HepG2 (cell line): ENCODE data around the gene ERRFI1. TPM values are rescaled to one million over a fixed set of nuclear protein-coding genes. Genes with fewer than 3 reads are reported as not detected.

Experiments used
- ATAC-seq: fragments of 200-7000 bp; cut with Tn5 transposase; 3 replicates; pipeline ENCODE4 v1.9.1; 2020; ENCODE audit warnings: mild to moderate bottlenecking, moderate library complexity
- BruUV-seq: library from RNA; stranded (reverse); fragments of 400-500 nt; replicated peaks from 2 replicates; lab custom pipeline; 2021; lab: Mats Ljungman, UMichigan
- CTCF ChIA-PET: fragments of 300-600 bp; formaldehyde crosslinking; extraction: SDS; loops from one replicate; lab custom pipeline; 2021; ENCODE audit warnings: low total read pairs, inconsistent platforms, low intra/inter-chr PET ratio; lab: Yijun Ruan, JAX
- POLR2A ChIA-PET: fragments of 350-600 bp; sonication (Branson Sonifier 250); formaldehyde crosslinking; loops from one replicate; lab custom pipeline; 2020; ENCODE audit warnings: antibody characterized with exemption, inconsistent platforms; lab: Yijun Ruan, JAX
- DNase-seq: peaks from one replicate; pipeline ENCODE4 v3.0.0-alpha.2; 2015; ENCODE audit warnings: low spot score
- FAIRE-seq: peaks from 3 replicates; lab custom pipeline; 2011; peaks lifted over from hg19 to GRCh38; lab: Jason Lieb, UNC
- H2AFZ ChIP-seq: one replicate; pipeline ENCODE4 v1.6.1; 2011; ENCODE audit warnings: low read length, inconsistent platforms
- H3K27ac ChIP-seq: fragments of 300-600 bp; 3 replicates; pipeline ENCODE4 v1.8.0; 2011; ENCODE audit warnings: mixed run types, mild to moderate bottlenecking, mixed read lengths, low read length, inconsistent platforms; ENCODE audit not compliant: insufficient read depth; ENCODE audit errors: extremely low read length
- H3K27me3 ChIP-seq, 2 experiments: fragments of 200-600 bp in 1 of 2; 2 replicates in 1 of 2; 3 replicates in 1 of 2; pipeline versions ENCODE4 v1.6.0 to v1.8.0; 2011; ENCODE audit warnings: low read length in 2 of 2, mild to moderate bottlenecking in 2 of 2, moderate library complexity in 2 of 2, inconsistent platforms in 1 of 2; ENCODE audit not compliant: insufficient read depth in 2 of 2, control insufficient read depth in 1 of 2
- H3K36me3 ChIP-seq, 2 experiments: fragments of 200-600 bp in 1 of 2; replicated peaks in 1 of 2; 2 replicates in 1 of 2; 3 replicates in 1 of 2; pipeline versions ENCODE4 v1.5.1 to v1.8.0; 2011; ENCODE audit warnings: low read length in 2 of 2, inconsistent platforms in 1 of 2; ENCODE audit not compliant: insufficient read depth in 2 of 2, control insufficient read depth in 1 of 2
- H3K4me1 ChIP-seq: 2 replicates; pipeline ENCODE4 v1.5.1; 2012; ENCODE audit warnings: low read length, inconsistent platforms; ENCODE audit not compliant: insufficient read depth
- H3K4me2 ChIP-seq: 2 replicates; pipeline ENCODE4 v1.6.0; 2011; ENCODE audit warnings: low read depth, low read length, inconsistent platforms
- H3K4me3 ChIP-seq, 3 experiments: fragments of 200-600 bp in 1 of 3; sonication (generic), shearing (Covaris generic) in 1 of 3; replicated peaks in 1 of 3; 2 replicates each; pipeline ENCODE4 v1.5.1; 2011 to 2016; ENCODE audit warnings: low read length in 3 of 3, inconsistent platforms in 2 of 3, low read depth in 2 of 3, mild to moderate bottlenecking in 2 of 3, control low read depth in 1 of 3, mixed read lengths in 1 of 3; ENCODE audit not compliant: insufficient read depth in 1 of 3
- H3K79me2 ChIP-seq: one replicate; pipeline ENCODE4 v1.6.1; 2011; ENCODE audit warnings: low read length, inconsistent platforms; ENCODE audit not compliant: insufficient read depth
- H3K9ac ChIP-seq: 2 replicates; pipeline ENCODE4 v1.6.0; 2011; ENCODE audit warnings: mild to moderate bottlenecking, low read depth, low read length, inconsistent platforms; ENCODE audit not compliant: insufficient read depth
- H3K9me3 ChIP-seq: 2 replicates; pipeline ENCODE4 v1.5.1; 2012; ENCODE audit warnings: mild to moderate bottlenecking, low read length
- H4K20me1 ChIP-seq: 2 replicates; pipeline ENCODE4 v1.6.0; 2011; ENCODE audit warnings: inconsistent platforms, mild to moderate bottlenecking, low read length, moderate library complexity; ENCODE audit not compliant: insufficient read depth
- ADNP ChIP-seq: sonication (generic); formaldehyde crosslinking; IDR thresholded peaks from 2 replicates; pipeline ENCODE4 v1.4.0; 2020; ENCODE audit warnings: missing genetic modification reagents
- EP300 ChIP-seq, 3 experiments: sonication (generic) in 1 of 3; formaldehyde crosslinking in 1 of 3; IDR thresholded peaks; 2 replicates each; pipeline versions ENCODE4 v1.5.1 to v1.6.1; 2011 to 2020; ENCODE audit warnings: low read depth in 2 of 3, low read length in 2 of 3, borderline replicate concordance in 1 of 3, improper control_type of control experiment in 1 of 3, mild to moderate bottlenecking in 1 of 3, missing genetic modification reagents in 1 of 3, moderate library complexity in 1 of 3
- FOXA3 ChIP-seq: IDR thresholded peaks from 2 replicates; pipeline ENCODE4 v1.6.1; 2016; ENCODE audit warnings: missing genetic modification reagents, missing compliant biosample characterization
- HDAC1 ChIP-seq: sonication (generic); formaldehyde crosslinking; IDR thresholded peaks from 2 replicates; pipeline ENCODE4 v1.5.1; 2020; ENCODE audit warnings: mild to moderate bottlenecking, missing genetic modification reagents
- KAT7 ChIP-seq: IDR thresholded peaks from 2 replicates; pipeline ENCODE4 v1.6.1; 2018; ENCODE audit warnings: borderline replicate concordance, missing compliant biosample characterization
- MIXL1 ChIP-seq: IDR thresholded peaks from 2 replicates; pipeline ENCODE4 v1.6.1; 2016
- PHF21A ChIP-seq: sonication (generic); formaldehyde crosslinking; IDR thresholded peaks from 2 replicates; pipeline ENCODE4 v1.5.0; 2020; ENCODE audit warnings: mild to moderate bottlenecking, missing genetic modification reagents
- YEATS4 ChIP-seq: sonication (generic); formaldehyde crosslinking; IDR thresholded peaks from 2 replicates; pipeline ENCODE4 v1.4.0; 2020; ENCODE audit warnings: missing genetic modification reagents, borderline replicate concordance
- ZFP82 ChIP-seq: sonication (generic); formaldehyde crosslinking; IDR thresholded peaks from 2 replicates; pipeline ENCODE4 v1.5.1; 2020; ENCODE audit warnings: mild to moderate bottlenecking, missing genetic modification reagents, borderline replicate concordance
- ZNF12 ChIP-seq: sonication (generic); formaldehyde crosslinking; IDR thresholded peaks from 2 replicates; pipeline ENCODE4 v1.5.0; 2020; ENCODE audit warnings: missing genetic modification reagents
- ZNF652 ChIP-seq: IDR thresholded peaks from 2 replicates; pipeline ENCODE4 v1.6.1; 2016; ENCODE audit warnings: low read depth, borderline replicate concordance
- ZNF672 ChIP-seq: sonication (generic); formaldehyde crosslinking; IDR thresholded peaks from 2 replicates; pipeline ENCODE4 v1.8.1; 2022; ENCODE audit warnings: missing genetic modification reagents
- ZNF713 ChIP-seq: sonication (generic); formaldehyde crosslinking; IDR thresholded peaks from 2 replicates; pipeline ENCODE4 v1.4.0; 2020; ENCODE audit warnings: mild to moderate bottlenecking, missing genetic modification reagents
- ZSCAN30 ChIP-seq: sonication (generic); formaldehyde crosslinking; IDR thresholded peaks from 2 replicates; pipeline ENCODE4 v1.5.0; 2020; ENCODE audit warnings: mild to moderate bottlenecking, missing genetic modification reagents
- WGBS: methylation state at CpG from one replicate; pipeline ENCODE4 v1.1.6; 2017; ENCODE audit warnings: low lambda C conversion rate; 5-methylcytosine and 5-hydroxymethylcytosine counted together
- in situ Hi-C: cut with HindIII; loops from 2 replicates; pipeline ENCODE4 v1.10.0; 2017; ENCODE audit warnings: low pct_unique_long_range_greater_than_20kb; ENCODE audit not compliant: extremely low pct_ligation_motif_present
- intact Hi-C: fragments of 100-400 bp; cut with micrococcal nuclease; formaldehyde crosslinking; loops from one replicate; pipeline ENCODE4 v1.10.0; 2022; ENCODE audit not compliant: unreplicated experiment
- polyA plus RNA-seq, 8 experiments: library from polyadenylated mRNA; depleted of rRNA in 3 of 8; stranded (reverse) in 7 of 8; unstranded in 1 of 8; fragments of >200 nt; fragmentation: Illumina TruSeq in 4 of 8; extraction: Trizol in 4 of 8; gene quantifications; 2 replicates each; pipeline versions ENCODE4 v1.2.1 to v1.2.3, GENCODE V29; 2011 to 2016; ENCODE audit warnings: low read depth in 4 of 8, missing spikeins in 1 of 8, mixed read lengths in 1 of 8; ENCODE audit not compliant: insufficient read depth in 1 of 8
- total RNA-seq, 5 experiments: library from RNA; depleted of rRNA; stranded (reverse); fragments of >200 nt; fragmentation: Illumina TruSeq; extraction: Trizol; gene quantifications; 2 replicates each; pipeline ENCODE4 v1.2.3, GENCODE V29; 2016; ENCODE audit warnings: low read depth in 1 of 5
- TF ChIP-seq, protein P1 (sequence below): IDR thresholded peaks from 2 replicates; pipeline ENCODE4 v1.6.1; 2016; ENCODE audit warnings: missing compliant biosample characterization, missing genetic modification reagents, borderline replicate concordance
- TF ChIP-seq, protein P2 (sequence below): sonication (generic); formaldehyde crosslinking; IDR thresholded peaks from 2 replicates; pipeline ENCODE4 v1.5.1; 2020; ENCODE audit warnings: missing genetic modification reagents, mild to moderate bottlenecking, borderline replicate concordance

ERRFI1 gene
- total and polyA plus RNA-seq, 2 of the 13 experiments (the other 11 are each of a cell fraction or from before 2014, with no cell fraction given): 84.4 to 753 TPM

DNA sequence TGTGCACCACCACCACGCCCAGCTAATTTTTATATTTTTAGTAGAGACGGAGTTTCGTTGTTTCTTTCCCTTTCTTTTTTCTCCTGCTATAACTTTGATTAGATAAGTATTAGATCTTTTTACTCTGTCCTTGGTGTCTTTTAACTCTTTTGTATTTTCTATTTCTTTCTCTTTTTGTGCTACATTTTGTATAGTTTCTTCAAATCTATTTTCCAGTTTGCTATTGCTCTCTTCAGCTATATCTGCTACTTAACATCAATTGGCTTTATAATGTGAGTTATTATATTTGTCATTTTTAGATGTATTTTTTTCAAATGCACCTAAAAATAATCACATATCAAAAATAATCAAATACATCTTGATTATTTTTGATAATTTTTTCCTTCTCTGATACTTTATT, 16.0 kb upstream of the ERRFI1 start:
- DNase-seq: no peak
- no peak overlapping the region for H3K4me3 ChIP-seq
- BruUV-seq: no TSS peak
- H3K27ac ChIP-seq: no peak overlapping the region
- ChIA-PET POLR2A (no interaction called here), CTCF (no interaction called here)
- H3K9me3 ChIP-seq: 0 out of 2 replicates have a peak, but pooled peaks cover 4% of the 10 kb centered on the region
- H3K27me3 ChIP-seq: no peaks in the 10 kb centered on the region
- H4K20me1 ChIP-seq: no peaks in the 10 kb centered on the region
- H3K79me2 ChIP-seq: no peaks in the 10 kb centered on the region
- H3K36me3 ChIP-seq: no peaks in the 10 kb centered on the region
- no peak for ATAC-seq
- intact Hi-C loops (loop anchor here (10.0 kb wide), 1 partner anchor 53 kb away; no protein-coding TSS in a partner anchor), in situ Hi-C loops (loop anchor here (25.0 kb wide), 1 partner anchor 95 kb away; no protein-coding TSS in a partner anchor)
- H2AFZ ChIP-seq: no peak overlapping the region
- FAIRE-seq: no peak
- 94% methylated on average over 3 of the region's 3 CpGs for WGBS
- H3K4me2 ChIP-seq: no peak overlapping the region
- peaks cover 37% of the 10 kb centered on the region for H3K4me1 ChIP-seq
- TF ChIP-seq ZFP82 (peak; percentile 58; the same call in 1 of the 2 replicates), YEATS4 (CRISPR knock-in tag) (no peak)
- no peak overlapping the region for H3K9ac ChIP-seq

DNA sequence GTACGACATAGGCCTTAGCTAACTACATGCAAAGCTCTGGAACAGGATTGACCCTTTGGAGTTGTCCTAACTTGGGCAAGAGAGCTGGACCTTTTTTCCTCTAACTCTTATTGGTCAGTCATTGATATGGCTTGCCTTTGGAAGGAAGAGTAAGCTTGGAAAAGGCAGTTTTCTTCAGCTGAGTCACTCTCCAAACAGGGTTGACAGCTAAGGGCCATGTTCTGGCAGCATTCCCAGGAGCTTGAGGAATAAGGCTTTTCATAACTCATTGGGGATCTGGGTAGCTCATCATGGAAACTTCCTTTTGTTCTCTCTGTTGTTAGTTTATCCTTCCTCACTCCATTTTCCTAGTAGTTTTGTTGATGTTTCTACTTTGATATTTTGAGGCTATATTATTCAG, 14.5 kb upstream of the ERRFI1 start:
- Histone ChIP-seq H4K20me1 (no peaks in the 10 kb centered on the region), H2AFZ (no peak overlapping the region), H3K9ac (no peak overlapping the region), H3K27me3 (no peaks in the 10 kb centered on the region), H3K9me3 (0 out of 2 replicates have a peak, but pooled peaks cover 4% of the 10 kb centered on the region), H3K27ac (peak overlapping the region; percentile 28), H3K4me1 (peaks cover 29% of the 10 kb centered on the region), H3K4me3 (no peak overlapping the region), H3K4me2 (no peak overlapping the region), H3K36me3 (no peaks in the 10 kb centered on the region), H3K79me2 (no peaks in the 10 kb centered on the region)
- CTCF ChIA-PET: no interaction called here
- ATAC-seq (peak; percentile 88), FAIRE-seq (peak; percentile 81), DNase-seq (peak; percentile 96)
- 22% methylated on average over 1 of the region's 1 CpG for WGBS
- in situ Hi-C loops: loop anchor here (25.0 kb wide), 1 partner anchor 97 kb away; no protein-coding TSS in a partner anchor
- no TSS peak for BruUV-seq
- intact Hi-C loops: loop anchor here (2.0 to 10.0 kb wide), 2 partner anchors 54 to 80 kb away; no protein-coding TSS in a partner anchor
- POLR2A ChIA-PET: interaction anchor here (0.9 to 1.6 kb wide), 17 partner anchors 10 to 219 kb away, joined by 3 to 28 read pairs (median 6); partner anchors contain the start of gene ERRFI1
- TF ChIP-seq ZNF713 (CRISPR knock-in tag) (no peak), YEATS4 (CRISPR knock-in tag) (no peak), KAT7 (no peak), FOXA3 (CRISPR knock-in tag) (peak; percentile 83), ZNF652 (CRISPR knock-in tag) (no peak), EP300 (IDR thresholded peaks at IDR 0.05; ENCODE audit: low read depth in 2 of 2, low read length in 2 of 2) (peak in 1 of 2 experiments; percentile 83; a peak in 2 of 4 replicates), EP300 (CRISPR knock-in tag; IDR thresholded peaks at IDR 0.05; ENCODE audit: borderline replicate concordance) (no peak), HDAC1 (CRISPR knock-in tag) (0 out of 2 replicates have a peak, but pooled peaks have one; percentile 38), ZSCAN30 (CRISPR knock-in tag) (no peak), ADNP (CRISPR knock-in tag) (no peak), PHF21A (CRISPR knock-in tag) (no peak), MIXL1 (CRISPR knock-in tag) (peak; percentile 40; the same call in 1 of the 2 replicates), ZNF12 (CRISPR knock-in tag) (no peak), ZNF672 (CRISPR knock-in tag) (no peak)
- TF ChIP-seq, protein P1, sequence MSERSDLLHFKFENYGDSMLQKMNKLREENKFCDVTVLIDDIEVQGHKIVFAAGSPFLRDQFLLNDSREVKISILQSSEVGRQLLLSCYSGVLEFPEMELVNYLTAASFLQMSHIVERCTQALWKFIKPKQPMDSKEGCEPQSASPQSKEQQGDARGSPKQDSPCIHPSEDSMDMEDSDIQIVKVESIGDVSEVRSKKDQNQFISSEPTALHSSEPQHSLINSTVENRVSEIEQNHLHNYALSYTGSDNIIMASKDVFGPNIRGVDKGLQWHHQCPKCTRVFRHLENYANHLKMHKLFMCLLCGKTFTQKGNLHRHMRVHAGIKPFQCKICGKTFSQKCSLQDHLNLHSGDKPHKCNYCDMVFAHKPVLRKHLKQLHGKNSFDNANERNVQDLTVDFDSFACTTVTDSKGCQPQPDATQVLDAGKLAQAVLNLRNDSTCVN (CRISPR knock-in tag): 0 out of 2 replicates have a peak, but pooled peaks have one; percentile 24
- TF ChIP-seq, protein P2, sequence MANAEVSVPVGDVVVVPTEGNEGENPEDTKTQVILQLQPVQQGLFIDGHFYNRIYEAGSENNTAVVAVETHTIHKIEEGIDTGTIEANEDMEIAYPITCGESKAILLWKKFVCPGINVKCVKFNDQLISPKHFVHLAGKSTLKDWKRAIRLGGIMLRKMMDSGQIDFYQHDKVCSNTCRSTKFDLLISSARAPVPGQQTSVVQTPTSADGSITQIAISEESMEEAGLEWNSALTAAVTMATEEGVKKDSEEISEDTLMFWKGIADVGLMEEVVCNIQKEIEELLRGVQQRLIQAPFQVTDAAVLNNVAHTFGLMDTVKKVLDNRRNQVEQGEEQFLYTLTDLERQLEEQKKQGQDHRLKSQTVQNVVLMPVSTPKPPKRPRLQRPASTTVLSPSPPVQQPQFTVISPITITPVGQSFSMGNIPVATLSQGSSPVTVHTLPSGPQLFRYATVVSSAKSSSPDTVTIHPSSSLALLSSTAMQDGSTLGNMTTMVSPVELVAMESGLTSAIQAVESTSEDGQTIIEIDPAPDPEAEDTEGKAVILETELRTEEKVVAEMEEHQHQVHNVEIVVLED (CRISPR knock-in tag): no peak
